Karpas-422 (cell line): ENCODE data around the gene INTS1. TPM values are rescaled to one million over a fixed set of nuclear protein-coding genes. Genes with fewer than 3 reads are reported as not detected.

Source experiments
- DNase-seq: peaks from one replicate; pipeline ENCODE4 v3.0.0-alpha.2; 2015
- H2AFZ ChIP-seq: fragments of 200-600 bp; sonication (generic); 2 replicates; pipeline ENCODE4 v1.6.1; 2014; ENCODE audit warnings: antibody characterized with exemption, low read length, mixed read lengths
- H3K27ac ChIP-seq: fragments of 200-600 bp; sonication (generic); 2 replicates; pipeline ENCODE4 v1.5.1; 2014; ENCODE audit warnings: mild to moderate bottlenecking, low read length, moderate library complexity
- H3K27me3 ChIP-seq: fragments of 200-600 bp; sonication (generic); 2 replicates; pipeline ENCODE4 v1.6.1; 2014; ENCODE audit warnings: low read length, mixed read lengths
- H3K36me3 ChIP-seq: fragments of 200-600 bp; sonication (generic); 2 replicates; pipeline ENCODE4 v1.6.1; 2014; ENCODE audit warnings: low read length, mixed read lengths; ENCODE audit not compliant: insufficient read depth
- H3K4me1 ChIP-seq: fragments of 200-600 bp; sonication (generic); 2 replicates; pipeline ENCODE4 v1.6.1; 2014; ENCODE audit warnings: mild to moderate bottlenecking, low read length, mixed read lengths
- H3K4me2 ChIP-seq: fragments of 200-600 bp; sonication (generic); 2 replicates; pipeline ENCODE4 v1.6.1; 2014; ENCODE audit warnings: low read length, low read depth, mild to moderate bottlenecking; ENCODE audit not compliant: poor library complexity, severe bottlenecking
- H3K4me3 ChIP-seq: fragments of 200-600 bp; sonication (generic); 2 replicates; pipeline ENCODE4 v1.5.1; 2014; ENCODE audit warnings: mild to moderate bottlenecking, antibody characterized with exemption, low read length, mixed read lengths
- H3K79me2 ChIP-seq: fragments of 200-600 bp; sonication (generic); 2 replicates; pipeline ENCODE4 v1.6.1; 2014; ENCODE audit warnings: mild to moderate bottlenecking, low read length, mixed read lengths
- H3K9ac ChIP-seq: fragments of 200-600 bp; sonication (generic); 2 replicates; pipeline ENCODE4 v1.6.0; 2014; ENCODE audit warnings: low read length
- H3K9me2 ChIP-seq: fragments of 200-600 bp; sonication (generic), shearing (Covaris generic); replicated peaks from 2 replicates; pipeline ENCODE4 v1.6.0; 2014; ENCODE audit warnings: mild to moderate bottlenecking, low read length, moderate library complexity; ENCODE audit not compliant: insufficient read depth
- H3K9me3 ChIP-seq: fragments of 300-700, 200-600 bp; sonication (generic); 2 replicates; pipeline ENCODE4 v1.6.1; 2014; ENCODE audit warnings: low read length, mixed read lengths
- H4K20me1 ChIP-seq: fragments of 200-600 bp; sonication (generic); 2 replicates; pipeline ENCODE4 v1.6.1; 2014; ENCODE audit warnings: mild to moderate bottlenecking, antibody characterized with exemption, low read length, low read depth; ENCODE audit not compliant: insufficient read depth
- total RNA-seq: library from RNA; depleted of rRNA; stranded (reverse); fragments of >200 nt; shearing (Covaris generic); gene quantifications from 2 replicates; pipeline ENCODE4 v1.2.3, GENCODE V29; 2014; ENCODE audit warnings: low replicate concordance

Gene INTS1
- total RNA-seq, 1 experiment from 2014 or later: 25.7 TPM

DNA sequence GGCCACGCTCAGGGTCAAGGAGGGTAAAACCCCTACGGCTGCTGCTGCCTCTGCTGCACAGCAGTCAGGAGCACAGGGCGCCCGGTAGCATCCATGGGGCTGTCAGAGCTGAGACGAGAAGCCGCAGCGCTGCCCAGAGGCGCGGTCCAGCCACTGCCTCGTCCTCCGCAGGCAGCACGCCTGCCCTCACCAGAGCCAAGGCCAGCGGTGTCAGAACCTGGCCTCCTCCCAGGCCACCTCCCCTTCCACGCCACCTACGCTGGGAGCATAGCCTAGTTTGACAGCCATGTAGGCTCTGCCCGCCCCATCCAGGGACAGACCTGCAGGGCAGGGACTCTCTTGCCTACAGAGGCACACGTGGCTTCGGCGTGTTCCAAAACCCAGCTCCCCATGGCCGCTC is 16.2 kb downstream of the INTS1 start:
- no peak overlapping the region for H3K9ac ChIP-seq
- no peaks in the 10 kb centered on the region for H3K4me1 ChIP-seq
- H3K27me3 ChIP-seq: no peaks in the 10 kb centered on the region
- no peaks in the 10 kb centered on the region for H3K9me2 ChIP-seq
- H3K79me2 ChIP-seq: no peaks in the 10 kb centered on the region
- H4K20me1 ChIP-seq: no peaks in the 10 kb centered on the region
- H3K9me3 ChIP-seq: no peaks in the 10 kb centered on the region
- DNase-seq: no peak
- no peak overlapping the region for H3K27ac ChIP-seq
- H3K36me3 ChIP-seq: no peaks in the 10 kb centered on the region; the same call in none of the 2 replicates
- H2AFZ ChIP-seq: no peak overlapping the region
- H3K4me3 ChIP-seq: no peak overlapping the region
- H3K4me2 ChIP-seq: no peak overlapping the region

DNA sequence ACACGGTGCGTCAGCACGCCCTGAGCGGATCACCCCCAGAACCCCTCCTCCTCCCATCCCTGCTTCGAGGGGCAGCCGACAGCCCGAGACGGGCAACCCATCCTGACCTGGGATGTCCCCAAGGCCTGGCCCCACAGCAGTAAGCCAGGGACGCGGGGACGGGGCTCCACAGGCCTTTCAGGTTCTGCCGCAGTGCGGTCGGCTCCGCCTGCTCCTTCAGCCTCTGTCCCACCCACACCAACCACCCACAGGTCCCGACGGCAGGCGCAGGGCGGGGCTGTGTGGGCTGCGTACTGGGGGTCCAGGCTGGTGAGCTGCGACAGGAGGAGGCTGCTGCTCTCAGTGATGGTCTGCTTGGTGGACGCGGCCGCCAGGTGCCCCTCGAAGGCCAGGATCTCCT is 16.7 kb downstream of the INTS1 start:
- no peaks in the 10 kb centered on the region for H3K79me2 ChIP-seq
- no peak for DNase-seq
- no peaks in the 10 kb centered on the region for H3K9me3 ChIP-seq
- H2AFZ ChIP-seq: no peak overlapping the region
- no peak overlapping the region for H3K27ac ChIP-seq
- no peaks in the 10 kb centered on the region for H3K27me3 ChIP-seq
- H3K9ac ChIP-seq: no peak overlapping the region
- H3K4me2 ChIP-seq: no peak overlapping the region
- no peaks in the 10 kb centered on the region; the same call in none of the 2 replicates for H3K36me3 ChIP-seq
- no peaks in the 10 kb centered on the region for H3K4me1 ChIP-seq
- H3K4me3 ChIP-seq: no peak overlapping the region
- no peaks in the 10 kb centered on the region for H3K9me2 ChIP-seq
- H4K20me1 ChIP-seq: no peaks in the 10 kb centered on the region

DNA sequence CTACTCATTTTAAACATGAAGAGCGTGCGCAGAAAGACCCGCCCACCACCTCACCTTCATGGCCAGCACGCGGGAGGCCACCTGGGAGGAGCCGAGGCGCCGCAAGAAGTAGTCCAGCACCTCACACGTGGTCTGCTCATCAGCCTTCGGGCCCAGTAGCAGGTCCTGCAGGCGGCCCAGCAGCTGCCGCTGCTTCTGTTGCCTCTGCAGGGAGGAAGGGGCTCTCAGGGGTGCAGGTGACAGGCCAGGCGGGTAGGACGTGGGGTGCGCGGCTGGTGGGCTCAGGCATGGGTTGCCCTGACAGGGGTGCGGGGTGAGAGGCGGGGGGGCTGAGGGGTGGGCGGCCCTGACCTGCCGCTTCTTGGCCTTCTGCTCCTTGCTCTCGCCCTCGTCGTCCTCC is 17.6 kb downstream of the INTS1 start:
- Histone ChIP-seq H2AFZ (no peak overlapping the region), H3K27ac (no peak overlapping the region), H4K20me1 (no peaks in the 10 kb centered on the region), H3K9me2 (no peaks in the 10 kb centered on the region), H3K27me3 (no peaks in the 10 kb centered on the region), H3K4me3 (no peak overlapping the region), H3K79me2 (no peaks in the 10 kb centered on the region), H3K36me3 (no peaks in the 10 kb centered on the region; the same call in none of the 2 replicates), H3K4me1 (no peaks in the 10 kb centered on the region), H3K9me3 (no peaks in the 10 kb centered on the region), H3K4me2 (no peak overlapping the region), H3K9ac (no peak overlapping the region)
- no peak for DNase-seq

DNA sequence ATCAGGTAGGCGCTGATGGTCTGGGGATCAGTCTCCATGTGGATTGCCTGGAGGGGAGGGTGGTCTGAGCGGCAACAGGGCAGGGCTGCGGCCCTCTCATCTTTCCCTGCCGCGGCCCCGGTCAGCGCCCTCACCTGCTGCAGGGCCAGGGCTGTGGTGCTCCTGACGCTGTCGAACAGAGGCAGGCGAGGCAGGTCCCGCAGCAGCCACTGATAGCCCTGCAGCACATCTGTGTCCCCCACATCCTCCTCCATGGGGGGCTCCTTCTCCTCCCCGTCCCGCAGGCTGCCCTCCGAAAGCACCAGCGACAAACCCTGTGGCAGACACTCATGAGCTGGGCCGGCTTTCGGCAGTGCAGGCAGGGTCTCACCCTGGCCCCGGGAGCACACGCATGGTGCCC is 19.0 kb downstream of the INTS1 start:
- DNase-seq: no peak
- Histone ChIP-seq H2AFZ (no peak overlapping the region), H3K9ac (no peak overlapping the region), H3K36me3 (no peaks in the 10 kb centered on the region), H3K4me3 (no peak overlapping the region), H4K20me1 (no peaks in the 10 kb centered on the region), H3K27me3 (no peaks in the 10 kb centered on the region), H3K4me1 (no peaks in the 10 kb centered on the region), H3K9me3 (no peaks in the 10 kb centered on the region), H3K9me2 (no peaks in the 10 kb centered on the region), H3K27ac (no peak overlapping the region), H3K4me2 (no peak overlapping the region), H3K79me2 (no peaks in the 10 kb centered on the region)

DNA sequence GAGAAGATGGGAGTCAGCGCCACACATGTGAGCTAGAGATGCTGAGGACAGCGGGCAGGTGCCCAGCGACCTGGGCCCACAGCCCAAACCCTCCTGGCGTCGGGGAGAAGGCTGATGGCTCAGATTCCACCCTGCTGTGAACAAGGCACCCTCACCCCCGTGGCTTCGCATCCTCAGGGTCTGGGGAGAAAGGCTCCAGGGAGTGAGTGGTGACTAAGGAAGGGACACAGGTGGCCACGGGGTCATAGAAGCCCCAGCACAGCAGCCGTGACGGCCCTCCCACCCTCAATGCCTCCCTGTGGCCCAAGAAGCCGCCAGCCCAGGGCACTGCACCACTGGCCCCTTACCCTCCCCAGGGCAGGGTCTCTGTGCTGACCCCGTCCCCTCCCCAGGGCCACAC is 19.6 kb downstream of the INTS1 start:
- H3K9me2 ChIP-seq: no peaks in the 10 kb centered on the region
- DNase-seq: no peak
- H3K79me2 ChIP-seq: no peaks in the 10 kb centered on the region
- no peak overlapping the region for H2AFZ ChIP-seq
- no peaks in the 10 kb centered on the region for H3K4me1 ChIP-seq
- no peak overlapping the region for H3K4me2 ChIP-seq
- H4K20me1 ChIP-seq: no peaks in the 10 kb centered on the region
- no peaks in the 10 kb centered on the region for H3K9me3 ChIP-seq
- H3K36me3 ChIP-seq: no peaks in the 10 kb centered on the region
- H3K27me3 ChIP-seq: no peaks in the 10 kb centered on the region
- no peak overlapping the region for H3K9ac ChIP-seq
- H3K27ac ChIP-seq: no peak overlapping the region
- no peak overlapping the region for H3K4me3 ChIP-seq

DNA sequence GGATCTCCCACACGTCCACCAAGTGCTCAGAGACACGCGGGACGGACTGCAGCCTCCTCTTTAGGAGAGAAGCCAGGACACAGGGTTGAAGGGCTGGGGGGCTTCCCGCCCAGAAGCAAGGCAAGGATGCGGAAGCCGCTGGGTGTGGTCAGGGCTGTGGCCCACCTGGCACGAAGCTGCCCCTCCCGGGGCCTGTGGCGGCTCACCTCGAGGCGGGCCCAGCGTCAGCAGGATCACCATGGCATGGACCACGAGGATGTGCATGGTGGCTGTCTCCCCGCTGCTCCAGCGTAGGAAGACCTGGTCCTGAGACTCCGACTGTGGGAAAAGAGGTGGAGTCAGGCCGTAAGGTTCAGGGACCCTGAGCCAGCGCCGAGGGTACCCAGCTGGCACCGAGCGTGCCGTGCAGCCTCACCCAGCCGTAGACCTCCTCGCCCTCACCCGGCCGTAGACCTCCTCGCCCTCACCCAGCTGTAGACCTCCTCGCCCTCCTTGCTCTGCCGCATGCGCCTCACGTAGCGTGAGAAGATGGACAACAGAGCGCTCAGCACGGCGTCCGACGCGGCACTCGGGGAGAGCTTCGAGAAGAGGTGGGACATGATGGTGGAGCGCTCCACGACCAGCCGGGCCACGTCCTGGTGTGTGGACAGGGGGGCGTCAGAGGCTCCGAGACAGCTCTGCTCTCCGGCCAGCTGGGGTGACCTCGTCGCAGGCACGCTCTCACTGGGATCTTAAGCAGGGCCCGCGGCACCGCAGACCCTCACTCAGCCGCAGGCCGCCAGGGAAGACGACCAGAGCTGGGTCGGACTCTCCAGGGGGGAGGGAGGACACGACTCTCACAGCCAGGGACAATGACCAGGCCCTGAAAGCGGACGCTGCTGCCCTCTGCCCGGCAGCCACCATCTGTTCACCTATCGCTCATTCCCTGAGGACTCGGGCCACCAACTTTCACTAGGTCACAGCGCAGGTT is 20.4 kb downstream of the INTS1 start:
- Histone ChIP-seq H3K27me3 (no peaks in the 10 kb centered on the region), H3K79me2 (no peaks in the 10 kb centered on the region), H3K9ac (no peak overlapping the region), H3K4me1 (no peaks in the 10 kb centered on the region), H3K4me2 (no peak overlapping the region), H3K9me2 (no peaks in the 10 kb centered on the region), H3K4me3 (no peak overlapping the region), H3K36me3 (no peaks in the 10 kb centered on the region), H2AFZ (no peak overlapping the region), H4K20me1 (no peaks in the 10 kb centered on the region), H3K27ac (no peak overlapping the region), H3K9me3 (no peaks in the 10 kb centered on the region)
- DNase-seq: no peak

DNA sequence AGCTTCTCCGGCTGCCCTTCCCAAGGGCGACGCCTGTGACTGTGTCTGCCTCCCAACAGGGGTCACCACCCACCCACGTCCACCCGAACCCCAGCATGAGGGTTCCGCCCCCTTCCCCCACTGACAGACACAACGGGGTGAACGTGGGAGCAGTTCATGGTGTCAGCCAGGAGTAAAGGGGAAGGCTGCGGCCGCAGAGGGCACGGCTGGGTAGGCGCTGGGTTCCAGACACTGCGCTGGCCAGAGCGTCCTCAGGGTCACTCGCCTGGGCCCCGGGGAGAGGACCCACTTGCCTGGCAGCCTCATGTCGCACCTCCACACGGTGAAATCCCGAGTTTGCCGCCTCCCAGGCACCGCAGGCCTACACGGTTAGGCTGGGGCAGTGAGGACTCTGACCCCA is 21.1 kb downstream of the INTS1 start:
- Histone ChIP-seq H3K27me3 (no peaks in the 10 kb centered on the region), H3K36me3 (no peaks in the 10 kb centered on the region), H3K4me1 (no peaks in the 10 kb centered on the region)

DNA sequence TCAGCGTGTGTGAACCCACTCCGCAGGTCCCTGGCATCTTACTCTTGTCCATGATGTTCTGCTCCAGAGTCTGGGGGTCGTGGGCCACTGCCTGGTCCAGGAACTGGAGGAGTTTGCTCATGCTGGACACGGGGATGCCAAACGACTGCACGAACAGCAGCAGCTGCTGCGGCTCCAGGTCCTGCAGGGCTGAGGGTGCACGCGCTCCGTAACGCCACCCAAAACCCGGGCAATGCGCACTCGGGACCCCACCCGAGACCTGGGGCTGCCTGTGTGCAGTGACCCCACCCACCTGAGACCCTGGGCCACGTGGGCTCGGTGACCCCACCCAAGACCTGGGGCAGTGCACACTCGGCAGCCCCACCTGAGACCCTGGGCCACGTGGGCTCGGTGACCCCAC is 22.9 kb downstream of the INTS1 start:
- no peak overlapping the region for H3K4me2 ChIP-seq
- no peaks in the 10 kb centered on the region for H3K4me1 ChIP-seq
- H3K9me3 ChIP-seq: no peaks in the 10 kb centered on the region
- no peaks in the 10 kb centered on the region for H4K20me1 ChIP-seq
- no peaks in the 10 kb centered on the region for H3K27me3 ChIP-seq
- DNase-seq: no peak
- no peaks in the 10 kb centered on the region for H3K36me3 ChIP-seq
- no peak overlapping the region for H3K27ac ChIP-seq
- no peak overlapping the region for H3K4me3 ChIP-seq
- no peak overlapping the region for H2AFZ ChIP-seq
- no peaks in the 10 kb centered on the region for H3K9me2 ChIP-seq
- no peak overlapping the region for H3K9ac ChIP-seq
- no peaks in the 10 kb centered on the region for H3K79me2 ChIP-seq

More for the DNA sequence above, 21.1 kb downstream of the INTS1 start:
- no peaks in the 10 kb centered on the region for H3K9me2 ChIP-seq
- no peak for DNase-seq
- no peak overlapping the region for H2AFZ ChIP-seq
- no peaks in the 10 kb centered on the region for H3K9me3 ChIP-seq
- H4K20me1 ChIP-seq: no peaks in the 10 kb centered on the region
- no peak overlapping the region for H3K27ac ChIP-seq
- no peaks in the 10 kb centered on the region for H3K79me2 ChIP-seq
- H3K9ac ChIP-seq: no peak overlapping the region
- H3K4me2 ChIP-seq: no peak overlapping the region
- H3K4me3 ChIP-seq: no peak overlapping the region
